ENCODE results near the gene TBC1D8. TPM values are rescaled to one million over a fixed set of nuclear protein-coding genes. Genes with fewer than 3 reads are reported as not detected.

The TBC1D8 gene
- total RNA-seq, 1 experiment from 2014 or later = 139 TPM

GRCh38 chr2:101120124-101120996 lies 30.8 kb downstream of the TBC1D8 start:
- in situ Hi-C loops (cut with HindIII; ENCODE audit: low pct_unique_long_range_greater_than_20kb, low sequenced_read_pairs) (no loop called here), intact Hi-C loops (cut with micrococcal nuclease; ENCODE audit: unreplicated experiment) (loop anchor here (1.0 kb wide), 1 partner anchor 10 kb away; no protein-coding TSS in a partner anchor)
- no peak overlapping the region for H3K4me3 ChIP-seq (ENCODE audit: low read depth in 2 of 2, low read length in 2 of 2)
- DNase-seq (ENCODE audit: low read depth, low spot score) (no peak), ATAC-seq (peak; percentile 67)
- H3K27ac ChIP-seq (ENCODE audit: low read length) = peak overlapping the region; percentile 100
- ChIA-PET POLR2A (no interaction called here), CTCF (interaction anchor here (1.2 kb wide), 1 partner anchor 85 kb away, joined by 3 read pairs; no protein-coding TSS in a partner anchor)
- peaks cover 94% of the 10 kb centered on the region for H3K4me1 ChIP-seq (ENCODE audit: control insufficient read depth, insufficient read depth, low read length)
- H3K27me3 ChIP-seq (ENCODE audit: control insufficient read depth, insufficient read depth, low read length) = no peaks in the 10 kb centered on the region
- peaks cover 5% of the 10 kb centered on the region; the same call in 1 of the 2 replicates for H3K36me3 ChIP-seq (ENCODE audit: control insufficient read depth, insufficient read depth, low read length)
- no peaks in the 10 kb centered on the region for H3K9me3 ChIP-seq (ENCODE audit: control insufficient read depth, insufficient read depth, low read depth, low read length)
- TSS peak; percentile 1 for BruUV-seq (replicated peaks)
- peak; percentile 47; the same call in 1 of the 2 replicates for TF ChIP-seq POLR2AphosphoS5 (IDR thresholded peaks at IDR 0.05; ENCODE audit: low read depth, low read length)
- no peak for TF ChIP-seq TCF7L2 (IDR thresholded peaks at IDR 0.05; ENCODE audit: low read depth, low read length)
- no peak for TF ChIP-seq CTCF (IDR thresholded peaks at IDR 0.05)
- no peak for TF ChIP-seq SIN3A (IDR thresholded peaks at IDR 0.05; ENCODE audit: borderline replicate concordance, insufficient read depth, low read depth, low read length)
- TF ChIP-seq REST (IDR thresholded peaks at IDR 0.05; ENCODE audit: insufficient read depth in 1 of 2, low read depth in 2 of 2, low read length in 1 of 2) = no peak

- BruUV-seq (replicated peaks) = TSS peak; percentile 20
- Histone ChIP-seq H3K4me3 (ENCODE audit: low read depth in 2 of 2, low read length in 2 of 2) (no peak overlapping the region), H3K27ac (ENCODE audit: low read length) (peak overlapping the region; percentile 100), H3K4me1 (ENCODE audit: control insufficient read depth, insufficient read depth, low read length) (peaks cover 94% of the 10 kb centered on the region), H3K27me3 (ENCODE audit: control insufficient read depth, insufficient read depth, low read length) (no peaks in the 10 kb centered on the region), H3K36me3 (ENCODE audit: control insufficient read depth, insufficient read depth, low read length) (peaks cover 5% of the 10 kb centered on the region; the same call in 1 of the 2 replicates), H3K9me3 (ENCODE audit: control insufficient read depth, insufficient read depth, low read depth, low read length) (no peaks in the 10 kb centered on the region)
- ChIA-PET CTCF (interaction anchor here (1.2 kb wide), 1 partner anchor 86 kb away, joined by 3 read pairs; no protein-coding TSS in a partner anchor), POLR2A (no interaction called here)
- intact Hi-C loops (cut with micrococcal nuclease; ENCODE audit: unreplicated experiment) = no loop called here
- DNase-seq (ENCODE audit: low read depth, low spot score) = no peak
- TF ChIP-seq SIN3A (IDR thresholded peaks at IDR 0.05; ENCODE audit: borderline replicate concordance, insufficient read depth, low read depth, low read length) (no peak), TCF7L2 (IDR thresholded peaks at IDR 0.05; ENCODE audit: low read depth, low read length) (no peak), POLR2AphosphoS5 (IDR thresholded peaks at IDR 0.05; ENCODE audit: low read depth, low read length) (no peak), REST (IDR thresholded peaks at IDR 0.05; ENCODE audit: insufficient read depth in 1 of 2, low read depth in 2 of 2, low read length in 1 of 2) (no peak), CTCF (IDR thresholded peaks at IDR 0.05) (no peak)
- ATAC-seq = no peak
- in situ Hi-C loops (cut with HindIII; ENCODE audit: low pct_unique_long_range_greater_than_20kb, low sequenced_read_pairs) = no loop called here
These were observed 31.8 kb downstream of the TBC1D8 start for GRCh38 chr2:101119431-101119830.

Data from Panc1 (cell line).